Right forelimb (tissue), 1 donor: ENCODE results near the gene NNAT.
A peak's percentile ranks its signal among the peaks of the same experiment; 100 is the strongest.
"Not testable (repeated sequence)": the region's sequence is repeated elsewhere in the genome, so short reads cannot be mapped to it uniquely, and the experiment has no call there.

Experiments used
- DNase-seq: peaks from one replicate; pipeline ENCODE4 v3.0.0-alpha.2; 2018

NNAT gene, protein sequence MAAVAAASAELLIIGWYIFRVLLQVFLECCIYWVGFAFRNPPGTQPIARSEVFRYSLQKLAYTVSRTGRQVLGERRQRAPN

DNA sequence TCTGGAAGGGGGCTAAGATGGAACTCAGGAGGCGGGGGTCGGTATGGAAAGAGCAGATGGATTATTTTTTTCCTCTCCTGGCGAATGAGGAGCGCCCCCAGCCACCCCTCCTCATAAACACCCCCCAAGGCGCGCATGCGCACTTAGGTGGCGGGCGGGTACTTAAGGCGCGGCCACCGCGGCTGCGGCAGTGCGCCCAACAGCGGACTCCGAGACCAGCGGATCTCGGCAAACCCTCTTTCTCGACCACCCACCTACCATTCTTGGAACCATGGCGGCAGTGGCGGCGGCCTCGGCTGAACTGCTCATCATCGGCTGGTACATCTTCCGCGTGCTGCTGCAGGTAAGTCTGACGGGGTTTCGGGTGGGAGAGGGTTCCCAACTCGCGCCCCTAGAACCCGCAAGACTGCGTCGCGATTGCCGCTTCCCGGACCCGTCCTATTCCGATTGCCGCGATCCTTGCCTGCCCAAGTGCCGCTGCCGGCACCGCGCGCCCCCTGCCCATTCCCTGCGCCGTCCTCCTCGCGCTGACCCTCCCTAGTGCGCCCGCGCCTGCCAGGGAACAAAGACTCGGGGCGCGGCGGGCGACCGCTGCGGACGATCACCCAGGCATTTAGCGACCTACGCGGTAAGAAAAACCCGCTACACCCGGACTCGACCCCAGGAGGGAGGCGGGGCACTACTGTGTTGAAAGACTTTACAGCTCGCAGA, at the start of gene NNAT:
NNAT (plus strand) TSS at position 190 of the 711 bp plus-strand sequence; CDS start at position 272, 82 bp downstream.
- DNase-seq, result peak; percentile 66

DNA sequence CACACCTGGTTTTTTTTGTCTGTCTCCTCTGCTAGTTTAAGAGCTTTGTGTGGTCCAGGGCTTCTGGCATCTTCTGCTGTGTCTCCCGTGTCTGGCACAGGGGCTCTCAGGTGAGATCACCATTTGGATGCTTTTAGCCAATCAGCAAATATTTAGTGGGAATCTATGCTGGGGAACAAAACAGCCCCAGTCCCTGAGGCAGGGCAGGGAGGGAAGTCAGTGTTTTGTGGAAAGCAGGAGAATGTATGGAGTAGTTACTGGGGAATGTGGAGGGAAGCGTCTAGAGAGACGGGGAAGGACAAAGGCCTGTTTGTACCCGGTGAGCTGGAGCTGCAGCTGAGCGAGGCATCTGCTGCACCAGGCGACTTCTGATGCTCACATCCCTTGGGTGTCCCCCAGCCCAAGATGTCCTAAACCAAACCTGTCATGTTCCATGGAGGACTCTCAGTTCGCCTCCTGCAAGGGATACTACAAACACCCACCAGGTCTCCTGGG, 49.3 kb upstream of the NNAT start:
- DNase-seq, result no peak

DNA sequence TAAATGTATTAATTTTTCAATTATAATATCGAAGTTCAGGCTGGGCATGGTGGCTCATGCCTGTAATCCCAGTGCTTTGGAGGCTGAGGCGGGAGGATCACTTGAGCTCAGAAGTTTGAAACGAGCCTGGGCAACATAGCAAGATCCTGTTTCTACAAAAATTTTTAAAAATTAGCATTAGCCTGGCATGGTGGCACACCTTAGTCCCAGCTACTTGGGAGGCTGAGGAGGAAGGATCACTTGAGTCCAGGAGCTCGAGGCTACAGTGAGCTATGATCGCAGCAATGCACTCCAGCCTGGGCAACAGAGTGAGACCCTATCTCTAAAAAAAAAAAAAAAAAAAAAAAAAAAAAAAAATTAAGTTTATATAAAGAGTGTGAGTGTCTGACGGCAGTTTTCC, 48.6 kb upstream of the NNAT start:
- not testable (repeated sequence) for DNase-seq

DNA sequence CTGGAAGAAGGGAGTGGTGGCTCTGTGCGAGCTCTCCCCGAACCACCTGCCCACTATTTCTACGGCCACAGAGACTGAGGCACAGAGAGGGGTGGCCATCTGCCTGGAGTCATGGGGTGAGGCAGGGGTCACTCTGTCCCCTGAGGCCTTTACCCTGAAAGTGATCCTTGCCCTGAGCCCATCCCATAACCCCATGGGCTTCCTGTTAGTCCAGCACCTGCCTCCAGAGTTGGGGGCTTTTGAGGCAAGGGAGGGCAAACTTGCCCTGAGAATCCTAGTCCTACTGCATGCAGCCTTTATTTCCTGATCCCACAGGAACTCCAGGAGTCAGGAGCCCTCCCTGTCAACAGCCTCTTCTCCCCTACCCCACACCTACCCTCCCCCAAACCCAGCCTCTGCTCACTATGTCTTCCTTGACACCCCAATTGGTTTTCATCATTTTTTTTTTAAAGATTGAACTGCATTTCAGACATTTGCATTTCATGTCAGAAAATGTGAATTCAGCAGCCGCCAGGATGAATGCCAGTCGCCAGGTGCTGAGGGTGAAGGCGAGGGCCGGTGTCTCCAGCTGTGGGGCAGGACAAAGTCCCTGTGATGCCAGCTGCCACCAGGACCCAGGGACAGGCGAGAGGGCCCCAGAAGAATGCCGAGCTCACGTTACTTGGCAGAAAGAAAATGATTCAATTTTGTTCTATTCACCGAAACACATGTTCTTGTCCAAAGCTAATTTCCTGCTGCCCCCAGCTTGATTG, 47.6 kb upstream of the NNAT start:
- DNase-seq, result no peak

DNA sequence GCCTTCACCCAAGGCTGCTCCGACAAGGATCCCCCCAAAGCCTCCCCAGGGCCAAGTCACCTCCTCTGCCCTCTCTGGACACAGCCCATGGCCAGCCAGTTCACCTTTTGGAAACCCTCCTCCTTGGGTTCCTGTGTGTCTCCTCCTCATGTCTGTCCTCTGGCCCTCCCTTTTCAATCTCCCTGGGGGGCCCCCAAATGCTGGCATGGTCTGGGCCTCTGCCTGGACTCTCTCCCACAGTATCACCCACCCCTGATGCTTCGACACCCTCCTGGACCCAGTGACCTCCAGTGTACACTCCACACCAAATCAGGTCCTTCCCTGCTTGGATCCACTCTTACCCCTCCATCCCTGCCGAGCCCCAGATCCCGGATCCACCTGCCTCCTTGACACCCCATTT, 46.7 kb upstream of the NNAT start:
- no peak for DNase-seq

DNA sequence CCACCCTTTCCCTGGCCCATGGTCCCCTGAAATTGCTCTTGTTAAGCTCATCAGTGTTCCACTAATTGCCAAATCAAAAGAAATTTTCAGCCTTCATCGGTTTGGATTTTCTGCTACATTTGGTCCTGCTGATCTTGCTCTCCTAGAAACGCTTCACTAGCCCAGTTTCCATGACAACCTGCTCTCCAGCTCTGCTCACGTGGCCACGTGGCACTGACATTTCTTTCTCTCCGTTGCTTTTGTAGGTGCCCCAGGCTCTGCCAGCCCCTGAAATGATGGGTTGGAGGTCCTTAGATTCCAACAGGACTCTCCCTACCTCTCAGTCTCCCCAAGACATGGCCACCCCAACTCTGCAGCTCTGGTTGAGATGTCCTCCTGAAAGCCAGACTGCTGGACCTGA, 45.8 kb upstream of the NNAT start:
- DNase-seq, result no peak

DNA sequence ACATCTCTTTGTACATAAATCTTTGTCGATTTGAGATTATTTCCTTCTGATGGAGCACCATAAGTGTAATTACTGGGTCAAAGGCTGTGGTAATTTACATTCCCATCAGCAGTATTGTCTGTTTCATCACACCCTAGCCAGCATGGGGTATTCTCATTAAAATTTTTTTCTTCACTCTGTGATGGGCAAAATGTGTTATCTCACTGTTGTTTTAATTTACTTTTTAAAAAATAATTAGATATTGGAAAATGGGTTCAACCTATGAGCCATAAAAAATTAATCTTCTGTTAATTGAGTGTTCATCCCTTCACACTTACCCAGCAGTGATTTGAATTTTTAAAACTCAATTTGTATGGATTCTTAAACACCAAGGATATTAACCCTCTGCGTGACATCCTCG, 44.0 kb upstream of the NNAT start:
- DNase-seq, result no peak

DNA sequence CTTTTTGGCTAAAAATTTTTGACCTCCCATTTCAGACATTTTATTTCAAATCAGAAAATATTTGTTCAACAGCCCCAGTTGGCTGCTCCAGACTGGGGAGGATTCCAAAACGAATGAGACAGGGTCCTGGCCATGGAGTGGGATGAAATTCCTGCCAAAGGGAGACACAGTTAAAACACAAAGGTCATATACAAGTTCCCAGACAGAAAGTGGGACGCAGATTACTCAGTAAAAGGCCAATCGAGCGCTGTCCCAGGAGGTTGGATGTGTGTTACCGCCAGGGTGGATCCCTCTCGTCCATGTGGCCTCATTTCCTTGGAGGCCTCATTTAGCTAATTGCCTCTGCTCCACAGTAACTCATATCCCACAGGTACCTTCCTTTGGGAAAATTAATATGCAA, 41.8 kb upstream of the NNAT start:
- DNase-seq, result no peak

DNA sequence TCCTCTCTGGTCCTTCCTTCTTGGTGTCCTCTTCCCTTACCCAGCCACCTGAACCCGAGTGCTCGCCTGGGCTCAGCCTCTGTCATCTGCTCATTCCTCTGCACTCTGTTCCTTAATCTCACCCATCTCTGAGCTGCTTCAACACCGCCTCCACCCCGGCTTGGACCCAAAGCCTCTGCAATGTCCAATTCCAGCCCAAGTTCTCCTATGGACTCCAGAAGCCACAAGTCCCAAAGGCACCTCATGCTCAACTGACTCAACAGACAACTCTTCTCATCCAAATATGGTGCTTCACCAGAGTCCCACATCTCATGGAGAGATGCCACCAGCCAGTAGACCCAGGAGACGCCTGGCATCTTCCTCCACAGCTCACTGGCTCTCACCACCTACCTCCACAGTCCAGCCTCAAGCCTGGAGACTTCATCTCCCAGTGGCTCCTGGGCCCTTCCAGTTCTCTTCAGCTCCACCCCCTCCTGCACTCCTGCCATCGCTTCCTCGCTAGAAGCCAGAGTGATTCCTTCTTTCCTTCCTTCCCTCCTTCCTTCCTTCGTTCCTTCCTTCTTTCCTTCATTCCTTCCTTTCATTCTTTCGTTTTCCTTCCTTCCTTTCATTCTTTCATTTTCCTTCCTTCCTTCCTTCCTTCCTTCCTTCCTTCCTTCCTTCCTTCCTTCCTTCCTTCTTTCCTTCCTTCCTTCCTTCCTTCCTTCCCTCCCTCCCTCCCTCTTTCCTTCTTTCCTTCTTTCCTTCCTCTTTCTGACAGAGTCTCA, 40.9 kb upstream of the NNAT start:
- no peak for DNase-seq

DNA sequence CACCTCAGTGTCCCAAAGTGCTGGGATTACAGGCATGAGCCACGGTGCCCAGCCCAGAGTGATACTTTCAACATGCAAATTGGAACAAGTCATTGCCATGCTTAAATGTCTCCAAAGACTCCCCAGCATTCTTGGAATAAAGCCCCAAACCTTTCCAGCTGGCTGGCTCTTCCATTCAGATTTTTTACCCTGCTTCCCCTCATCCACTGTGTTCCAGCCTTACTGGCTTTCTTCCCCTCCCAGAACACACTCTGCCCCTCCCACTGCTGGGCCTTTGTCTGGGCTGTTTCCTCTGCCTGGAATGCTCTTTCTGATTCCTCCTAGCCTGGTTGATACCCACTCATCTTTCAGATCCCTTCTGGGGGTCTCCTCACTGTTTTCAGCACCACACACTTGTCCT, 40.1 kb upstream of the NNAT start:
- no peak for DNase-seq

DNA sequence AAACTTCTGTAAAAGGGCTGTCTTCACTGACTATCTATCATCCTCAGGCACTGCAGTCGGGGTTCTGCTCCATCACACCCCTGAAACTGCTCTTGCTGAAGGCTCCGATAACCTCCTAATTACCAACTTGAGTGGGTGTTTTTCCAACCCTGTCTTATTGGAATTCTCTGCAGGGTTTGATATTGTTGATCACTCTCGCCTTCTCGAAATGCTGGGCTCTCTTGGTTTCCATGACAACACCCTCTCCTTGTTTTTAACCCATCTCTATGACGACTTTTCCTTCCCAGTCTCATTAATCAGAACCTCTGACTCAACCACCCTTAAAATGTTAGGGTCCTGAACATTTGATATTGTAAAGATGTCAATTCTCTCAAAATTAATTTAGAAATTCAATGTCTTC, 39.4 kb upstream of the NNAT start:
- DNase-seq, result no peak

DNA sequence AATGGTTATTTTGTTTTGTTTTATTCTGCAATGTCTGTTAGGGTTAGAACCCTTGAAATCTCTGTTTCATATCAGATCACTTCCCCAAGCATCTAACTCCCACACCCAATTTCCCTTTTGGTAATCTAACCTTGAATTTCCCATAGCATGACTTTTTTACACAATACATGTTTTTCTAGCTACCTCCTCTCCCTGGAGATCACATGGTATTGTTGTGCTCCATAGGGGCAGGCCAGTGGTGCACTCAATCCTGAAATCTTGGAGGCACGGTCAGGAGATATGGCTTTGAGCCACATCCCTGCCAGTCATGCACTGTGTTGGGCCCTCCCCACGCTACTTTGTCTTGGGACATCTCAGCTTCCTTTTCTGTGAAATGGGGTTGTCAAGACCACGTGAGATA, 36.7 kb upstream of the NNAT start:
- no peak for DNase-seq

DNA sequence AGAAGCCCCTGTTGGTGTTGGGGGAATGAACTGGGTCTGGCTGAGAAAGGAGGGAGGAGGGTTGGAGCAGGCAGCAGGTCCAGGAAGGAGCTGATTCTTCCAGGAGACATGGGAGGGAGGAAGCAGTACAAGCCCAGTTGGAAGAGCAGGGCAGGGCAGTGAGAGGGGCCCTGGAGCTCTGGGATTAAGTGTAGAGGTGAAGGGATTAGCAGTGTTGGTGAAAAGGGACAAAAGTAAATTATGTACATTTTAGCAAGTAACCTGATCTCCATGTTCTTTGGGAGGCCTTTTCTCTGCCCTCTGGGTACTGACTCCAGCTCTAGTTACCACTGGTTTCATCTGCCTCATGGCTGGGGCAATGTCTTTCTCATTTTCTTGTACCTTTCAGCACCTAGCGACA, 34.8 kb upstream of the NNAT start:
- DNase-seq, result not testable (repeated sequence)

DNA sequence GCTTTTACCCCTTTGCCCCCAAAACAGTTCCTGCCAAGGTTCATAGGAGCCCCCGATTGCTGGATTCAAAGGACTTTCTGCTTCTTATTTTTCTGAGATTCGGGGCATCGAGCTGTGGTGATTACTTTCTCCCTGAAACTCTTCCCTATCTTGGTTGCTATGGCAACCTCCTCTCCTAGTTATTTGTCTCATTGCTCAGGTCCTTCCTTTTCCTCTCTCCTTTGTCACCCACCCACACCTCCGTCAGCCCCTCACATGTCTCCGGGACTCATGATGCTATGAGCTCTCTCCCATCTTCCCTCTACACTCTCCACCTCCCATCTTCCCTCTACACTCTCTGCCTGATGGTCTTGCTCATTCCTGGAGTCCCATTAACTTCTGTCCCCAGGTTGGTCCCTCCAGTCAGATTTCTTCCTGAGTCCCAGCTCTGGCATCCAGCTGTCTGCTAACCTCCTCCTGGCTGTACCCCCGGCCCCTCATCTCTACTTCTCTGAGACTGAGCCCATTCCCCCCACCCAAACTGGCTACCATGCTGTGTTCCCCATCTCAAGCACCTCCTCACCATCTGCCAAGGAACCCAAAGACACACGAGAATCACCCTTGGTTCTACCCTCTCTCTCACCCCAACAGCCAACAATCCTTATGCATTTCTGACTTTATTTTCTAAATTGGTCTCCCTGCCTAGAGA, 30.2 kb upstream of the NNAT start:
- no peak for DNase-seq

DNA sequence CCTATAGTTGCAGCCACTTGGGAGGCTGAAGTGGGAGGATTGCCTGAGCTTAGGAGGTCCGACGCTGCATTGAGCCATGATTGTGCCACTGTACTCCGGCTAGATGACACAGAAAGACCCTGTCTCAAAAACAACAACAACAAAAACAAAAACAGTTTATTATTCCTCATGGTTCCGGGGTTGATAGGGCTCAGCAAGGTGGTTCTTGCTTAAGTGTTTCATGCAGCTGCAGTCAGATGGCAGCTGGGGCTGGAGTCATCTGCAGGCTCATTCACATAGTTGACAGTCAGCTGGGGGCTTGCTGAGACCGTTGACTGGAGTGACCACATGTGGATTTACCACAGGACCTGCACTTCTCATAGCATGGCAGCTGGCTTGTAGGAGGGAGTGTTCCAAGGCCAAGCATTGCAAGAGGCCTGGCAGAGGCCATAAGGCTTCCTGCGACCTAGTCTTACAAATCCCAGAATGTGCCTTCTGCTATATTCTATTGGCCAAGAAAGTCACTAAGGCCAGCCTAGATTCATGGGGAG, 28.9 kb upstream of the NNAT start:
- no peak for DNase-seq

DNA sequence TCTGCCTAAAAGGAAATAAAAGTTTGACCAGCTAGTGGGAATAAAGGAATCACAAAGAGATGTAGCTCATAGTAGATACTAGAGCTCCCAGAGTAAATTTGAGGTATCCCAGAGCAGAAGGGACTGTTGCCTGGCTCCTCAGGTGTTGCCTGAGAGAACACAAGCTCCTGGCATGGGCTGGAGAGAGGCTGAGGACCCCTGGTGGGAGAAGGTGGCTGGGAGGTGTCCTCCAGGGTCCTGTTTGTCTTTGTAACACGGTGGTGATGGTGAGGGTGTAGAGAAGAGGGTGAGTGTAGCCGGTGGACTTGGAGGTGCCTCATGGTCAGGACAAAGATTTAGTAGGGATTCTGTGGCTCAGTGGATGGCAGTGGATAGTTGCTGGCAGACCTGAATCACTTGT, 28.1 kb upstream of the NNAT start:
- no peak for DNase-seq

DNA sequence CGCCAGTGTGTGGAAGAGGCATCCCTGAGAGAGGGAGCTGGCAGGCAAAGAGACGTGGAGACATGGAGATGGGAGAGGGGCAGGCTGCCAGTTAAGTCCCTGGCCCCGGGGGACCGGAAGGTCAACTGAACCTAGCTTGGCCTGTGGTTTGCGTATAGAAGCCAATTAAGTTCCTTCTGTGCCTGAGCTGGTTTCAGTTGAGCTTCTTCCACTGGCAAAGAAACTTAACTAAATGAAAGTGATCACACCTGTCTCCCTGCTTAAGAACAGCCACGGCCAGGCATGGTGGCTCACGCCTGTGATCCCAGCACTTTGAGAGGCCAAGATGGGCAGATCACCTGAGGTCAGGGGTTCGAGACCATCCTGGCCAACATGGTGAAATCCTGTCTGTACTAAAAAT, 26.7 kb upstream of the NNAT start:
- no peak for DNase-seq

DNA sequence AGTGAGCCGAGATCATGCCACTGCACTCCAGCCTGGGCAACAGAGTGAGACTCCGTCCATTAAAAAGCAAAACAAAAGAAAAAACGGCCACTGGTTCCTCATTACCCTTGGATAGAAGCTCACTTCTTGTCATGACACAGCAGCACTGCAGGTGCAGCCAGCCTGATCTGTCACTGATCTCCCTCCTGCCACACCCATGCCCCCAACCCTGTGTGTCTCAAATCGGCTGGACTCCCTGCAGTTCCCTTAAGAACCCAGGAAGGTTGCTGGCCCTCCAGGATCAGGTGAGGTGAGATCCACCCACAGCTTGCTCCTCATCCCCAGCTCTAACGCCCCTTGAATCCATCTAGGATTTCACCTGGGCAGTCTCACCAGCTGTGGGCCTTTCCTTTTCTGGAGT, 26.3 kb upstream of the NNAT start:
- no peak for DNase-seq

DNA sequence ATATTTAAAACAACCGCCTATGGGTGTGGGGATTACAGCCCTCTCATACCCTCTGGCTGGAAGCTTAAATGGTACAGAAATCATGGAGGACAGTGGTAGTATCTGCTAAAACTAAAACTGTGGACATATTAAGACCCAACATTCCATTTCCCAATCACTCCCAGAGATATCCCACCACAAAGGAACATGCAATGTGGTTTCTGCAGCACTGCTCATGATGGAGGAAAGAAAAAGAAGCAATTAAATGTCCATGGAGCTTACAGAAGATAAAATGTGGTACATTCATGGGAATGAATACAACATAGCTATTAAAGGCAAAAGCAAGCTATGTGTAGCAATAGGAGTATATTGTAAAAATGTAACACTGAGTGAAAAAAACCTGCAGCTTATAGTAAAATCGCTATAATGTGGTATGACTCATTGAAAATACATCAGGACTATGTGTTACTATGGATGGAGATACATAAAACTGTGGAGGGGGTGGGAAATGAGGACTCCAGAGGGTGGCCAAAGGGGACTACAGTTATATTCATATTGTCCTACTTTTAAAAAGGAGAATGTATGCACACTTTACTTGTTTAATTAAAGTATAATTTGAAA, 22.9 kb upstream of the NNAT start:
- no peak for DNase-seq

DNA sequence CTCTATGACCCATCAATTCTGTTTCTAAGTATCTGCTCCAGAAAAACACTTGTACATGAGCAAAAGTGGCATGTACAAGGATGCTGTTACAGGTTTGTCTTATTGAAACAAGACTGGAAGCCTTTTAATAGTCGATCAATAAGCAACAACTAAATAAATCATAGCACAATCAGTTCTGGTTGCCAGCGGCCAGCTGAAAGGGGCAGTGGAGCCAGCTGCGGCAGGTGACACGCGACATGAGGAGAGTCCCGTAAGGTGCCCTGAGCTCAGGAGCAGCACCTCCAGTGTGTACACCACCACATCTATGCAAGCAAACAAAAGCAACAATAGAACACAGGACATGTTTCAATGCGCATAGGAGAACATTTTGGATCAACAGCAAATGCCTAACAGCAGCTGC, 20.7 kb upstream of the NNAT start:
- no peak for DNase-seq

DNA sequence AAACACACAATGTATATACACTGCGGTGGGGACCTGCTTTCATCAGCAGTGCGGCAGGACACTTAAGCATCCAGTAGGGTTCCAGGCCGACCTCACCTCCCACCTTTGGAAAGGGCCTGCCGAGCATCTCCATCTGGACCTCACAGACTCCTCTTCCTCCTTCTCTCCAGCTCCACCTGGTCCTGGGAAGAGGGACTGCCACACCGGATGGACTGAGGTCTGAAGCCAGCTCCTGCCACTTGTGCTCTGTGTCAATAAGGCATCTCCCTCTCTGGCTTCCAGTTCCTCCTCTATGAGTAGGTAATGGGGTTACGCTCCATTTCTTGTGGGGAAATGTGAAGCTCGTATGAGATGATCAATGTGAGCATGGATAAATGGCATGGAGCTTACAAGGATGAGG, 19.1 kb upstream of the NNAT start:
- DNase-seq, result no peak

DNA sequence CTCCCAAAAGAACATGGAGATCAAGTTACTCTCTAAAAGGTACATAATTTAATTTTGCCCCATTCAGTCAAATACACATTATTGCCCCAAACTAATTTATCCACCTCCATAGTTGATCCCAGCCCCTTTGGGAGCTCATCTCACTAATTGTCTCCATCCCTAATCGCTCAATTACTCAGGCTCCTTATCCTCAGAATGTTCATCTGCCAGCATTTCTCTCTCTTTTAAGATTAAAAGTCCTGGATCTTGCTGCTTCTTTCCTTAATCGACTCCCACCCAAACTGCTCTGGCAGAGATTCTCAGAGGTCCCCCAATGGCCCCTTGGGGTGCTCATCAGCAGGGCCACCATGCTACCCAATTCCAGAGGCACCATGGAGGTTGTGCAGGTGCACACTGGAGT, 18.4 kb upstream of the NNAT start:
- no peak for DNase-seq
